Keratinocyte (primary cell): Measurements from ENCODE around the gene PRSS53. TPM values are rescaled to one million over a fixed set of nuclear protein-coding genes. Genes with fewer than 3 reads are reported as not detected.

ENCODE experiments used
- DNase-seq: peaks from one replicate; pipeline ENCODE4 v3.0.0-alpha.2; 2011; ENCODE audit warnings: low read depth, missing footprints, low spot score
- FAIRE-seq: peaks from 2 replicates; lab custom pipeline; 2011; peaks lifted over from hg19 to GRCh38; lab: Jason Lieb, UNC
- H2AFZ ChIP-seq: 2 replicates; pipeline ENCODE4 v1.6.0; 2012; ENCODE audit warnings: low read length, control low read depth, inconsistent platforms; ENCODE audit not compliant: control insufficient read depth
- H3K27ac ChIP-seq: 2 replicates; pipeline ENCODE4 v1.5.1; 2011; ENCODE audit warnings: low read length; ENCODE audit not compliant: control insufficient read depth, insufficient read depth
- H3K27me3 ChIP-seq: 3 replicates; pipeline ENCODE4 v1.6.0; 2011; ENCODE audit warnings: low read length; ENCODE audit not compliant: control insufficient read depth, insufficient read depth; ENCODE audit errors: extremely low read depth
- H3K36me3 ChIP-seq, 2 experiments: 2 replicates in 1 of 2; 3 replicates in 1 of 2; pipeline ENCODE4 v1.5.1; 2011; ENCODE audit warnings: low read length in 2 of 2, mild to moderate bottlenecking in 1 of 2; ENCODE audit not compliant: control insufficient read depth in 2 of 2, insufficient read depth in 2 of 2; ENCODE audit errors: extremely low read depth in 1 of 2
- H3K4me1 ChIP-seq: 3 replicates; pipeline ENCODE4 v1.5.1; 2011; ENCODE audit warnings: low read length; ENCODE audit not compliant: control insufficient read depth, insufficient read depth; ENCODE audit errors: extremely low read depth
- H3K4me2 ChIP-seq: 3 replicates; pipeline ENCODE4 v1.6.0; 2011; ENCODE audit warnings: low read depth, low read length; ENCODE audit not compliant: control insufficient read depth, insufficient read depth; ENCODE audit errors: extremely low read depth
- H3K4me3 ChIP-seq, 3 experiments: fragments of 200-600 bp in 1 of 3; sonication (generic) in 1 of 3; 2 replicates in 2 of 3; 3 replicates in 1 of 3; pipeline ENCODE4 v1.5.1; 2011 to 2016; ENCODE audit warnings: low read length in 3 of 3, mild to moderate bottlenecking in 3 of 3, control low read depth in 2 of 3, inconsistent platforms in 1 of 3, low read depth in 1 of 3, mixed read lengths in 1 of 3, mixed run types in 1 of 3, moderate library complexity in 1 of 3; ENCODE audit not compliant: control insufficient read depth in 2 of 3, insufficient read depth in 2 of 3; ENCODE audit errors: extremely low read depth in 1 of 3
- H3K79me2 ChIP-seq: 2 replicates; pipeline ENCODE4 v1.6.0; 2012; ENCODE audit warnings: low read length; ENCODE audit not compliant: control insufficient read depth, insufficient read depth
- H3K9ac ChIP-seq: 3 replicates; pipeline ENCODE4 v1.6.0; 2011; ENCODE audit warnings: low read length; ENCODE audit not compliant: control insufficient read depth, insufficient read depth; ENCODE audit errors: extremely low read depth
- H3K9me1 ChIP-seq: 3 replicates; pipeline ENCODE4 v1.6.0; 2011; ENCODE audit warnings: low read length; ENCODE audit not compliant: control insufficient read depth, insufficient read depth; ENCODE audit errors: extremely low read depth
- H3K9me3 ChIP-seq: 2 replicates; pipeline ENCODE4 v1.5.1; 2012; ENCODE audit warnings: low read depth, low read length; ENCODE audit not compliant: control insufficient read depth
- H4K20me1 ChIP-seq: 3 replicates; pipeline ENCODE4 v1.6.0; 2011; ENCODE audit warnings: low read length; ENCODE audit not compliant: control insufficient read depth, insufficient read depth; ENCODE audit errors: extremely low read depth
- EZH2 ChIP-seq: IDR thresholded peaks from one replicate; pipeline ENCODE4 v1.6.1; 2012; ENCODE audit warnings: inconsistent platforms, mild to moderate bottlenecking, low read length, moderate library complexity
- dilution Hi-C: fragments of 300-500 bp; cut with MboI; formaldehyde crosslinking; loops from one replicate; pipeline ENCODE4 v1.7.0; 2020; ENCODE audit warnings: low sequenced_read_pairs; ENCODE audit not compliant: extremely low pct_ligation_motif_present
- polyA plus RNA-seq, 5 experiments: library from polyadenylated mRNA; depleted of rRNA in 3 of 5; stranded (reverse) in 3 of 5; stranded (forward) in 1 of 5; unstranded in 1 of 5; fragments of >200 nt; gene quantifications; 1 replicate in 1 of 5; 2 replicates in 3 of 5; 3 replicates in 1 of 5; pipeline versions ENCODE4 v1.2.1 to v1.2.3, GENCODE V29; 2011 to 2012; ENCODE audit warnings: missing spikeins in 2 of 5, low read depth in 1 of 5, low replicate concordance in 1 of 5
- TF ChIP-seq, protein P1 (sequence below), 3 experiments: IDR thresholded peaks in 1 of 3; conservative IDR thresholded peaks in 1 of 3; optimal IDR thresholded peaks in 1 of 3; 2 replicates in 2 of 3; 3 replicates in 1 of 3; pipeline versions ENCODE3 to v1.5.1; 2011; ENCODE audit warnings: low read length in 3 of 3, mild to moderate bottlenecking in 3 of 3, moderate library complexity in 2 of 3, control low read depth in 1 of 3, inconsistent platforms in 1 of 3; ENCODE audit not compliant: insufficient read depth in 2 of 3; ENCODE audit errors: extremely low read depth in 1 of 3

The PRSS53 gene
- polyA plus RNA-seq, 1 donor (not counting 4 experiments of a cell fraction or from before 2014, with no cell fraction given): 0.50 TPM

GRCh38 chr16:31092330-31092729 is 3.6 kb upstream of the PRSS53 start:
- H2AFZ ChIP-seq: no peak overlapping the region
- H3K27ac ChIP-seq: no peak overlapping the region
- no peak overlapping the region for H3K9ac ChIP-seq
- no peak overlapping the region for H3K4me2 ChIP-seq
- peaks cover 9% of the 10 kb centered on the region for H3K4me1 ChIP-seq
- no peaks in the 10 kb centered on the region for H4K20me1 ChIP-seq
- H3K79me2 ChIP-seq: peaks cover 28% of the 10 kb centered on the region
- H3K9me1 ChIP-seq: no peaks in the 10 kb centered on the region
- dilution Hi-C loops: no loop called here
- H3K4me3 ChIP-seq: no peak overlapping the region
- DNase-seq: no peak
- H3K36me3 ChIP-seq: peaks cover 7 to 8% of the 10 kb centered on the region in 2 experiments
- H3K9me3 ChIP-seq: no peaks in the 10 kb centered on the region
- FAIRE-seq: no peak
- H3K27me3 ChIP-seq: no peaks in the 10 kb centered on the region
- TF ChIP-seq, protein P1, sequence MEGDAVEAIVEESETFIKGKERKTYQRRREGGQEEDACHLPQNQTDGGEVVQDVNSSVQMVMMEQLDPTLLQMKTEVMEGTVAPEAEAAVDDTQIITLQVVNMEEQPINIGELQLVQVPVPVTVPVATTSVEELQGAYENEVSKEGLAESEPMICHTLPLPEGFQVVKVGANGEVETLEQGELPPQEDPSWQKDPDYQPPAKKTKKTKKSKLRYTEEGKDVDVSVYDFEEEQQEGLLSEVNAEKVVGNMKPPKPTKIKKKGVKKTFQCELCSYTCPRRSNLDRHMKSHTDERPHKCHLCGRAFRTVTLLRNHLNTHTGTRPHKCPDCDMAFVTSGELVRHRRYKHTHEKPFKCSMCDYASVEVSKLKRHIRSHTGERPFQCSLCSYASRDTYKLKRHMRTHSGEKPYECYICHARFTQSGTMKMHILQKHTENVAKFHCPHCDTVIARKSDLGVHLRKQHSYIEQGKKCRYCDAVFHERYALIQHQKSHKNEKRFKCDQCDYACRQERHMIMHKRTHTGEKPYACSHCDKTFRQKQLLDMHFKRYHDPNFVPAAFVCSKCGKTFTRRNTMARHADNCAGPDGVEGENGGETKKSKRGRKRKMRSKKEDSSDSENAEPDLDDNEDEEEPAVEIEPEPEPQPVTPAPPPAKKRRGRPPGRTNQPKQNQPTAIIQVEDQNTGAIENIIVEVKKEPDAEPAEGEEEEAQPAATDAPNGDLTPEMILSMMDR (optimal IDR thresholded peaks at IDR 0.05 in 1 of 3, IDR thresholded peaks at IDR 0.05 in 1 of 3, conservative IDR thresholded peaks at IDR 0.05 in 1 of 3; ENCODE audit: extremely low read depth in 1 of 3, insufficient read depth in 2 of 3, low read length in 3 of 3): no peak
- no peak for TF ChIP-seq EZH2

DNA sequence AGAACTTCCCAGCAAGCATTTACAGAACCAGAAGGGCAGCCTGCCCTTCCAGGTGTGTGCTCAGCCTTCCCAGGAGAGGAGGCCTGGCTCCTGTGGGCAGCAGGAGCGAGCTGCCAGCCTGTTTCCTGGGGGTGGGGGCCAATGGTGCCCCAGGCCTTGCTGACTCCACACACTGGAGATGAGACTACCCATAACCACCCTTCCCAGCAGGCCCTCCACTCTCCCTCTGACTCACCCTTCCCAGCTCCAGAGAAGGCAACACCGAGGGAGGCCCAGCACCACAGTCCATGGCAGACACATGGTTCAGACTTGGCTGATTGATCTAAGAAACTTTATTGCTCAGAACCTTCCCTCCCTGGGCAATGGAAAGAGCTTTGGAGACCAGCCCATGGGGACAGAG is 1.8 kb upstream of the PRSS53 start:
- FAIRE-seq: no peak
- Histone ChIP-seq H3K79me2 (peaks cover 28% of the 10 kb centered on the region), H3K9me1 (no peaks in the 10 kb centered on the region)

More for the DNA sequence above, 1.8 kb upstream of the PRSS53 start:
- Histone ChIP-seq H3K4me1 (peaks cover 12% of the 10 kb centered on the region), H4K20me1 (no peaks in the 10 kb centered on the region), H3K9me3 (no peaks in the 10 kb centered on the region), H3K4me2 (no peak overlapping the region), H3K27ac (no peak overlapping the region), H3K4me3 (no peak overlapping the region), H3K36me3 (peaks cover 7 to 10% of the 10 kb centered on the region in 2 experiments), H2AFZ (no peak overlapping the region), H3K9ac (no peak overlapping the region), H3K27me3 (no peaks in the 10 kb centered on the region)
- TF ChIP-seq EZH2: no peak
- TF ChIP-seq, protein P1 (optimal IDR thresholded peaks at IDR 0.05 in 1 of 3, IDR thresholded peaks at IDR 0.05 in 1 of 3, conservative IDR thresholded peaks at IDR 0.05 in 1 of 3; ENCODE audit: extremely low read depth in 1 of 3, insufficient read depth in 2 of 3, low read length in 3 of 3): no peak
- dilution Hi-C loops: no loop called here
- DNase-seq: no peak
